GM06990 (cell line): ENCODE measurements around the gene PALM3.

ENCODE experiments used
- DNase-seq: peaks from one replicate; pipeline ENCODE4 v3.0.0-alpha.2; 2011; ENCODE audit not compliant: insufficient read length; ENCODE audit errors: extremely low read depth
- H3K27me3 ChIP-seq: replicated peaks from 2 replicates; pipeline ENCODE4 v1.6.0; 2011; ENCODE audit warnings: low read length; ENCODE audit not compliant: control insufficient read depth, insufficient read depth
- H3K36me3 ChIP-seq: 2 replicates; pipeline ENCODE4 v1.5.1; 2011; ENCODE audit warnings: low read length; ENCODE audit not compliant: control insufficient read depth, insufficient read depth
- H3K4me3 ChIP-seq: replicated peaks from 2 replicates; pipeline ENCODE4 v1.5.1; 2011; ENCODE audit warnings: low read depth, mild to moderate bottlenecking, control low read depth, low read length
- TF ChIP-seq, protein P1 (sequence below): IDR thresholded peaks from 2 replicates; pipeline ENCODE4 v1.5.1; 2011; ENCODE audit warnings: low read length, control low read depth, mild to moderate bottlenecking, inconsistent platforms; ENCODE audit not compliant: insufficient read depth, poor library complexity, severe bottlenecking

PALM3 gene

DNA sequence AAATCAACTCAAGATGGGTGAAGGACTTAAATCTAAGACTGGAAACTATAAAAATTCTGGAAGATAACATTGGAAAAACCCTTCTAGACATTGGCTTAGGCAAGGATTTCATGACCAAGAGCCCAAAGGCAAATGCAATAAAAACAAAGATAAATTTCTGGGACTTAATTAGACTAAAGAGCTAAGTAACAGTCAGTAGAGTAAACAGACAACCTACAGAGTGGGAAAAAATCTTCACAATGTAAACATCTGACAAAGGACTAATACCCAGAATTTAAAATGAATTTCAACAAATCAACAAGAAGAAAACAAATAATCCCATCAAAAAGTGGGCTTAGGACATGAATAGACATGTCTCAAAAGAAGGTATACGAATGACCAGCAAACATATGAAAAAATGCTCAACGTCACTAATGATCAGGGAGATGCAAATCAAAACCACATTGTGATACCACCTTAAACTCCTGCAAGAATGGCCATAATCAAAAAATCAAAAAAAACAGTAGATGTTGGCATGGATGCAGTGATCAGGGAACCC lies 49.4 kb downstream of the PALM3 start:
- TF ChIP-seq, protein P1, sequence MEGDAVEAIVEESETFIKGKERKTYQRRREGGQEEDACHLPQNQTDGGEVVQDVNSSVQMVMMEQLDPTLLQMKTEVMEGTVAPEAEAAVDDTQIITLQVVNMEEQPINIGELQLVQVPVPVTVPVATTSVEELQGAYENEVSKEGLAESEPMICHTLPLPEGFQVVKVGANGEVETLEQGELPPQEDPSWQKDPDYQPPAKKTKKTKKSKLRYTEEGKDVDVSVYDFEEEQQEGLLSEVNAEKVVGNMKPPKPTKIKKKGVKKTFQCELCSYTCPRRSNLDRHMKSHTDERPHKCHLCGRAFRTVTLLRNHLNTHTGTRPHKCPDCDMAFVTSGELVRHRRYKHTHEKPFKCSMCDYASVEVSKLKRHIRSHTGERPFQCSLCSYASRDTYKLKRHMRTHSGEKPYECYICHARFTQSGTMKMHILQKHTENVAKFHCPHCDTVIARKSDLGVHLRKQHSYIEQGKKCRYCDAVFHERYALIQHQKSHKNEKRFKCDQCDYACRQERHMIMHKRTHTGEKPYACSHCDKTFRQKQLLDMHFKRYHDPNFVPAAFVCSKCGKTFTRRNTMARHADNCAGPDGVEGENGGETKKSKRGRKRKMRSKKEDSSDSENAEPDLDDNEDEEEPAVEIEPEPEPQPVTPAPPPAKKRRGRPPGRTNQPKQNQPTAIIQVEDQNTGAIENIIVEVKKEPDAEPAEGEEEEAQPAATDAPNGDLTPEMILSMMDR, result no peak
- no peak for DNase-seq
- Histone ChIP-seq H3K27me3 (no peaks in the 10 kb centered on the region), H3K36me3 (no peaks in the 10 kb centered on the region), H3K4me3 (no peak overlapping the region)

DNA sequence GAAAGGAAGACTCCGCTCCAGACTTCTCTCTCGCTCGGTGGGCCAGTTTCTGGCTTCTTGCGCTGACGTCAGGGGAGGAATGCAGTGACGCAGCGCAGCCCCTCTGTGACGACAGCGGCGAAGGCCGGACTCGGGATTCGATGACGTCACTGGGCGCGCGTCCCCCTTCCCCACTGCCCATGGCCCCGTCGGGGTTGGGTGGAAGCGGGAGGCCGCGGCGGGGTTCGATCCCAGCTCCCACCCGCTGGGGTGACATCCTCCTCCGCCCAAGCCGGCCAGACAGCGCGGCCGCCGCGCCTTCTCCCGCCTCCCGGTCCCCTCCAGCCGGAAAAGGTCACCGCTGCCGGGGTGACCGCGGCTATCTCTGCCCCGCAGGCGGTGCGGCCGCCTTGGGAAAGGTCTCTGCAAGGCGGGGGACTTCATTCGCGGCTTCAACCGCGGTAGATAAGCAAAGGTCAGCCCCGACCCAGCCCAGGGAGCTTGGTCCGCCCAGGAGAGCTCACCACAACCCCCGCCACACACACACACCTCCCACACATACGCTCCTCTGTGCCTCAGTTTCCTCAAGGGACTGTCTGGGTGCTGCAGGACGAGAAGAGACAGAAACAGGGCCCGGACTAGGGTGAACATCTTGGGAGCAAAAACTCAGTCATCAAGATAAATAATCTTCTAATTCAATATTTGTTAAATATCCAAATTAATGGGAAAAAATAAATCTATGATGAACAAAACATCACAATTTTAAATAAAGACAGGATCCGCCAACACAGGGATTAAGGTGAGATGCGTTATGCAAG lies 54.9 kb downstream of the PALM3 start:
- TF ChIP-seq, protein P1, result no peak
- DNase-seq, result no peak
- no peaks in the 10 kb centered on the region for H3K36me3 ChIP-seq
- peak overlapping the region; percentile 84 for H3K4me3 ChIP-seq
- H3K27me3 ChIP-seq, result no peaks in the 10 kb centered on the region

DNA sequence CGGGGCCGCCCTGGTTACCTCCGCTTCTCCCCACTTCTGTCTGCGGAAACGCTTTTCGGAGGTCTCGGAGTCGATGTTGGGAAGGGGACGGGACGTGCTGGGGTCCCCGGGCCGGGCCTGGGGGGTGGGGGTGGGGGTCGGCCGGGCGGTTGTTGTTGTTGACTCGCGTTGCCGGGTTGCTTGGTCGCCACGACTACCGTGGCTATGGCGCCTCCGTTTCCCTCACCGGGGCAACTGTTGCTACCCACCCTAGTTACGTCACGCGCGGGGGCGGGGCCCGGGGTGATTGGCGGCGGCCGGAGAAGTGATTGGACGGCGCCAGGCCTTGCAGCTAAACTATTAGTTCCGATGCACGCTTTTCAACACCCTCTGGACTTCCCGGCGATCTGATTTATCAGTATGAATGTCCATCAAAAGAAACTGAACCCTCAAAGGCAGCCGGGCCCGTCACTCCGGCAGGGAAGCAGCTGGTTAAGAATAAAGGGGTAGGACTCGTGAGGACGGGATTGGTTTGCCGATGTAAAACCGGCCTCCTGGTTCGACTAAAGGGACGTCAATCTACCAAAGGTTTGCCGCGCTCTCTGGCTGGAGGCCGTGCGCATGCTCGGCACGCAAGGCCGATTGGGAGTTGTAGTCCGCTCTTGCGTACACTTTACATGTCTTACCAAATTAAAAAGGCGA lies 55.7 kb downstream of the PALM3 start, which contains the start of gene RFX1:
Gene RFX1, minus strand, starts transcription at position 236 of the 681 bp plus-strand sequence. CDS start 12,477 bp downstream, outside the sequence.
- Histone ChIP-seq H3K36me3 (no peaks in the 10 kb centered on the region), H3K4me3 (peak within 1 kb of the TSS; percentile 84), H3K27me3 (no peaks in the 10 kb centered on the region)
- TF ChIP-seq, protein P1, result no peak
- peak; percentile 98 for DNase-seq

DNA sequence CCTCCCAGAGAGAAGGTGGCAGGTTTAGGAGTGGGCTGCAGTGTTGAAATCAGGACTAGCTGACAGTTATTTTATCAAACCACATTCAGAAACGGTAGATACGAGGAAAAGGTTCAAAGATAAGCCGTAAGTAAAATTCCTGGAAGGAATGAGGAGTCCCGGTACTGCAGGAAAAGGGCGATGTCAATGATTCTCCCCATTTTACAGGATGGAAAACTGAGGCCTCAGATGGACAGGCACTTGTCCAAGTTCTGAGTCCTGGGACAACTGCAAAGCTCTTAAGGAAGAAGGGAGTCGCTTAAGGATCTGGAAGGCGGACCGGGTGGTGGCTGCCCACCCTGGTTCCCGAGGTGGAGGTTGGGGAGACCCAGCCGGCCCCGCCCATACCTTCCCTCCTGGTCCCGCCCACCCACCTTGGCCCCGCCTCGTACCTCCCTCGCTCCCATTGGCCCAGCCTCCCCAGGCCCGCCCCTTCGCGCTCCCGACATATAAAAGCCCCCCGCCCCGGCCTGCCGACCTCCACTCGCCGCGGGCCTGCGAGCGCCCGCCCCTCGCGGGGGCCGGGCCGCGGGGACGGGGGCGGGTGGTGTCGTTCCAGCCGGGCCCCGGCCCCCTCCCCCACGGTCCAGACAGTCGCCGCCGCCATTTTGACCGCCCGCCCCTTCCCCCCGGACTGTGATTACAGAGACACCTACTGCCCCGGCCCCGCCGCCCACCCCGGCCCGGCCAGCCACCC lies 56.4 kb downstream of the PALM3 start:
- peak overlapping the region; percentile 84 for H3K4me3 ChIP-seq
- TF ChIP-seq, protein P1, result no peak
- H3K36me3 ChIP-seq, result no peaks in the 10 kb centered on the region
- DNase-seq, result peak; percentile 89
- H3K27me3 ChIP-seq, result no peaks in the 10 kb centered on the region

DNA sequence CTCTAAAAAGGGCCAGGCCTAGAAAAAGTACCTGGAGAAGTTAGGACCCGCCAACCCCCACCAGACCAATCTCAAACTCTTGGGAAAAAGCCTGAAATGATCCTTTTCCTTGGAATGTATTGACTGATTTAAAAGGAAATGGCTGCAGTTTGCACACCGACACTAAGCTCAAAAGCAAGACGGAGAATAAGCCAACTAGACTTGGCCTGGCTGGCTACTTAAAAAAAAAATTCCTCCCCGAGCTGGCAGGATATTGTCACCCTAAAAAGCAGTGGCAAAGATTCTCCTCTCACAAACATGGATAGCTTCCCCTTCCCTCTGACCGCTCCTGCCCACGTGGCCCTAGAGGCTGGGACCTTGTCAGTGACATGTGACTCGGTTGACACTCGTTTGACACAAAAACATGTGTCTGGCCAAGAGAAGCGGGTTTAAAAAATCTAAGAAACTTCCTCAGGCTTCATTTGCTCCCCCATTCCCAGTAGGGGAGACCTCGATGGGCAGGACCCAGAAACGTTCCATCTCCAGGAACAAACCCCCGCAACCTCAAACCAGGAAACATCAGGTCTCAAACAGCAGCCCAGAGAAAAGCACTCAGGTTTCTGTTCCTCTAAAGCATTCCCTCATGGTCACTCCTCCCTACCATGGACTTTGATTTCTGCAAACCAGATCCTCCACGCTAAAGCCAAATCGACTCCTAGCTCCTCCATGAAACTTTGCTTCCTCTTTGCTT lies 57.1 kb downstream of the PALM3 start:
- Histone ChIP-seq H3K4me3 (peak overlapping the region; percentile 84), H3K27me3 (no peaks in the 10 kb centered on the region), H3K36me3 (no peaks in the 10 kb centered on the region)
- TF ChIP-seq, protein P1, result no peak
- DNase-seq, result no peak
